GM18868 (cell line): ENCODE results near the gene TBCEL.

Experiments used
- ATAC-seq: cut with Tn5 transposase; IDR thresholded peaks from one replicate; pipeline ENCODE4 v1.9.1; 2021; ENCODE audit warnings: mild to moderate bottlenecking, moderate library complexity; ENCODE audit not compliant: unreplicated experiment

Gene TBCEL

GRCh38 chr11:121058941-121059340, 35.0 kb downstream of the TBCEL start:
- ATAC-seq, result no peak

- ATAC-seq, result peak; percentile 96
Observed at GRCh38 chr11:121059605-121060004, 35.7 kb downstream of the TBCEL start.

- ATAC-seq, result no peak
Observed at GRCh38 chr11:121063728-121064127, 39.8 kb downstream of the TBCEL start.

- ATAC-seq, result no peak
Observed at GRCh38 chr11:121066623-121067022, 42.7 kb downstream of the TBCEL start.

- no peak for ATAC-seq
Observed at GRCh38 chr11:121067026-121067425, 43.1 kb downstream of the TBCEL start.

GRCh38 chr11:121067453-121067852, 43.6 kb downstream of the TBCEL start:
- no peak for ATAC-seq

GRCh38 chr11:121067962-121068647, 44.2 kb downstream of the TBCEL start:
- no peak for ATAC-seq

- ATAC-seq, result no peak
Observed at GRCh38 chr11:121068787-121069186, 44.9 kb downstream of the TBCEL start.

- ATAC-seq, result no peak
Observed at GRCh38 chr11:121070951-121071845, 47.3 kb downstream of the TBCEL start.

- ATAC-seq, result no peak
Observed at GRCh38 chr11:121071846-121072450, 48.0 kb downstream of the TBCEL start.

- ATAC-seq, result no peak
Observed at GRCh38 chr11:121081321-121081720, 57.4 kb downstream of the TBCEL start.

- ATAC-seq, result no peak
Observed at GRCh38 chr11:121082219-121082618, 58.3 kb downstream of the TBCEL start.

GRCh38 chr11:121082670-121083069, 58.8 kb downstream of the TBCEL start:
- no peak for ATAC-seq

- ATAC-seq, result no peak
Observed at GRCh38 chr11:121086866-121087265, 63.0 kb downstream of the TBCEL start.

- ATAC-seq, result no peak
Observed at GRCh38 chr11:121089566-121089965, 65.7 kb downstream of the TBCEL start.

GRCh38 chr11:121090145-121090721, 66.3 kb downstream of the TBCEL start:
- ATAC-seq, result no peak

GRCh38 chr11:121091492-121092152, 67.7 kb downstream of the TBCEL start:
- ATAC-seq, result no peak

GRCh38 chr11:121095561-121095960, 71.7 kb downstream of the TBCEL start:
- no peak for ATAC-seq

- no peak for ATAC-seq
Observed at GRCh38 chr11:121099364-121099763, 75.5 kb downstream of the TBCEL start.

- ATAC-seq, result no peak
Observed at GRCh38 chr11:121099885-121100284, 76.0 kb downstream of the TBCEL start.

- no peak for ATAC-seq
Observed at GRCh38 chr11:121100943-121101342, 77.0 kb downstream of the TBCEL start, which contains the start of gene TECTA. TSS of gene TECTA (plus strand) at chr11:121101243. CDS start at chr11:121102666, 1,423 bp downstream.
